Body of pancreas (tissue), 4 donors: ENCODE data around the gene PISD. TPM values are rescaled to one million over a fixed set of nuclear protein-coding genes. Genes with fewer than 3 reads are reported as not detected.

Experiments
- ATAC-seq: fragments of 150-250 bp; one replicate; pipeline ENCODE4 v1.9.1; 2016
- DNase-seq, 4 donors: peaks; one replicate each; pipeline ENCODE4 v3.0.0-alpha.2; 2019
- H3K27ac ChIP-seq, 4 donors: fragments of 200-600 bp; sonication (generic); 1 replicate in 3 of 4; 2 replicates in 1 of 4; pipeline versions ENCODE4 v1.5.1 to v1.6.1; 2016 to 2019; ENCODE audit warnings: mild to moderate bottlenecking in 1 of 4, mixed read lengths in 1 of 4, moderate library complexity in 1 of 4
- H3K27me3 ChIP-seq, 2 donors: fragments of 200-600 bp; sonication (generic); one replicate each; pipeline ENCODE4 v1.6.0; 2016; ENCODE audit warnings: mild to moderate bottlenecking in 1 of 2
- H3K36me3 ChIP-seq, 2 donors: fragments of 200-600 bp; sonication (generic); replicated peaks in 1 of 2; 2 replicates each; pipeline ENCODE4 v1.5.1; 2016; ENCODE audit warnings: low read depth in 2 of 2; ENCODE audit not compliant: insufficient read depth in 1 of 2
- H3K4me1 ChIP-seq: fragments of 200-600 bp; sonication (generic); one replicate; pipeline ENCODE4 v1.6.0; 2016
- H3K4me3 ChIP-seq, 2 donors: fragments of 200-600 bp; sonication (generic); 1 replicate in 1 of 2; 2 replicates in 1 of 2; pipeline ENCODE4 v1.5.1; 2016 to 2019
- H3K9me3 ChIP-seq, 3 donors: fragments of 200-600 bp; sonication (generic); 1 replicate in 2 of 3; 2 replicates in 1 of 3; pipeline ENCODE4 v1.5.1; 2016
- POLR2A ChIP-seq, 3 donors: fragments of 450-650 bp; IDR thresholded peaks; one replicate each; pipeline ENCODE4 v1.6.1; 2016; ENCODE audit warnings: antibody characterized with exemption in 3 of 3, mild to moderate bottlenecking in 2 of 3
- WGBS, 2 donors: methylation state at CpG; one replicate each; pipeline ENCODE4 v1.1.5; 2017; 5-methylcytosine and 5-hydroxymethylcytosine counted together
- intact Hi-C: fragments of 100-400 bp; cut with DNase I; formaldehyde crosslinking; loops from one replicate; pipeline ENCODE4 v1.15.1; 2023
- total RNA-seq, 2 donors: library from RNA; depleted of rRNA; stranded (reverse); fragments of >200 nt; gene quantifications; one replicate each; pipeline ENCODE4 v1.1.0, GENCODE V29; 2016
- TF ChIP-seq, protein P1 (sequence below), 7 experiments: fragments of 450-650 bp in 4 of 7; fragments of 200-600 bp in 3 of 7; sonication (generic) in 3 of 7; IDR thresholded peaks; one replicate each; pipeline ENCODE4 v1.5.1; 2016 to 2019; ENCODE audit warnings: antibody characterized with exemption in 7 of 7

The PISD gene
- total RNA-seq, 2 donors from 2014 or later: 22.3 to 31.3 TPM

DNA sequence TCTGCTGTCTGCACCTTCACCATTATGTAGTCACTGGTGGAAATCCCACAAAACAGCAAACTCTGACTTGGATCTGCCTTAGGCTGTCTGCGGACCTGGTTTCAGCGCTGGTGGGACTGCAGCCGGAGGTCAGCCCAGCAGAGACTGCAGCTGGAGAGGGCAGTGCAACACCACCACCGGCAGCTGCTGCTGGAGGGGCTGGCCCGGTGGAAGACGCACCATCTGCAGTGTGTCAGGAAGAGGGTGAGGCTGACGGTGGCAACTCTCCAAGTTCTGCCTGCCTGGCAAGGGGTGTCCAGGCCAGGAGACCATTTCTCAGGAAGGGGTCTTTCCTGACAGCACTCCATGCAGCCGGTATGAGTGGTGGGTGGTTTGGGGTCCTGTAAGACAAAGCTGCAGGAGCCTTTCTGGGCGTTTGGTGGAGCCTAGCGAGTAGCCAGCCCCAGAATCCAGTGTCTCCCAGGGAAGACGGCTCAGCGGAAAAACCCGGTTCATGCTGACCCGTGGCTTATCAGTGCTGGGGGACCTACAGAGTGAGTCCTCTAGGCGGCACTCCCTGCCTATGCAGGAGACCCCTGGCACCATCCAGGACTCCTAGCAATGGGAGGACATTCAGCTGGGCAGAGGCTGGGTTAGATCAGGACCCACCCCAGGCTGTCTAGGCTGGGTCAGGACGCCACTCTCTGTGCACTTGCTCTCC is 50.8 kb downstream of the PISD start:
- Histone ChIP-seq H3K9me3 (no peaks in the 10 kb centered on the region), H3K36me3 (no peaks in the 10 kb centered on the region), H3K27ac (no peak overlapping the region), H3K27me3 (no peaks in the 10 kb centered on the region), H3K4me1 (no peaks in the 10 kb centered on the region), H3K4me3 (no peak overlapping the region)
- ATAC-seq (no peak), DNase-seq (no peak)
- TF ChIP-seq, protein P1, sequence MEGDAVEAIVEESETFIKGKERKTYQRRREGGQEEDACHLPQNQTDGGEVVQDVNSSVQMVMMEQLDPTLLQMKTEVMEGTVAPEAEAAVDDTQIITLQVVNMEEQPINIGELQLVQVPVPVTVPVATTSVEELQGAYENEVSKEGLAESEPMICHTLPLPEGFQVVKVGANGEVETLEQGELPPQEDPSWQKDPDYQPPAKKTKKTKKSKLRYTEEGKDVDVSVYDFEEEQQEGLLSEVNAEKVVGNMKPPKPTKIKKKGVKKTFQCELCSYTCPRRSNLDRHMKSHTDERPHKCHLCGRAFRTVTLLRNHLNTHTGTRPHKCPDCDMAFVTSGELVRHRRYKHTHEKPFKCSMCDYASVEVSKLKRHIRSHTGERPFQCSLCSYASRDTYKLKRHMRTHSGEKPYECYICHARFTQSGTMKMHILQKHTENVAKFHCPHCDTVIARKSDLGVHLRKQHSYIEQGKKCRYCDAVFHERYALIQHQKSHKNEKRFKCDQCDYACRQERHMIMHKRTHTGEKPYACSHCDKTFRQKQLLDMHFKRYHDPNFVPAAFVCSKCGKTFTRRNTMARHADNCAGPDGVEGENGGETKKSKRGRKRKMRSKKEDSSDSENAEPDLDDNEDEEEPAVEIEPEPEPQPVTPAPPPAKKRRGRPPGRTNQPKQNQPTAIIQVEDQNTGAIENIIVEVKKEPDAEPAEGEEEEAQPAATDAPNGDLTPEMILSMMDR (IDR thresholded peaks at IDR 0.05): no peak
- no peak for TF ChIP-seq POLR2A (IDR thresholded peaks at IDR 0.05)
- 81 to 84% methylated on average over 9 to 13 of the region's 16 CpGs for WGBS, 2 donors
- intact Hi-C loops: no loop called here

GRCh38 chr22:31610611-31611010 is 51.4 kb downstream of the PISD start:
- WGBS, 2 donors: 80% methylated on average over 5 of the region's 6 CpGs; no CpG with 5 or more reads in 1 of the 2 donors
- H3K27me3 ChIP-seq: no peaks in the 10 kb centered on the region
- intact Hi-C loops: no loop called here
- no peaks in the 10 kb centered on the region for H3K9me3 ChIP-seq
- no peak for DNase-seq
- no peak for ATAC-seq
- H3K4me1 ChIP-seq: no peaks in the 10 kb centered on the region
- H3K36me3 ChIP-seq: no peaks in the 10 kb centered on the region
- TF ChIP-seq, protein P1 (IDR thresholded peaks at IDR 0.05): no peak
- no peak for TF ChIP-seq POLR2A (IDR thresholded peaks at IDR 0.05)
- H3K27ac ChIP-seq: no peak overlapping the region
- no peak overlapping the region for H3K4me3 ChIP-seq

DNA sequence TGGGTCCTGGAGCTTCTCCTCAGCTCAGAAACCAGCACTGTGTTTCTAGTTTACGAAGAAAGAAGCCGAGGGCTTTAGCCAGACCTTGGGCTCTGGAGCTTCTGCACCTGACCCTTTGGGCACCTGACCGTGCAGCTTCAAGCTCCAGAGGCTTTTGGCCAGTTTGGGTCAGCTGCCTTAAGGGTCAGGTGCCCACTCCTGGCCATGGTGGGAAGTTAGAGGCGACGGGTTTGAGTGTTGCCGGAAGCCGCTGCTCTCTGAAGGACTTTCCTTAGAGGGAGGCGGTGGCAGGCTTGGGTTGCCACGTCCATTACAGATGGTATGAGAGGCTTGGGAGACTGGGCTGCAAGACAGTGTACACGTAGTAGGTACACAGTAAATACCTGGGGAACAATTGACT is 52.3 kb downstream of the PISD start:
- DNase-seq (no peak), ATAC-seq (no peak)
- no peaks in the 10 kb centered on the region for H3K27me3 ChIP-seq
- H3K9me3 ChIP-seq: no peaks in the 10 kb centered on the region
- no peak overlapping the region for H3K4me3 ChIP-seq
- WGBS, 2 donors: 84 to 90% methylated on average over 10 of the region's 10 CpGs
- no peaks in the 10 kb centered on the region for H3K36me3 ChIP-seq
- intact Hi-C loops: no loop called here
- no peaks in the 10 kb centered on the region for H3K4me1 ChIP-seq
- TF ChIP-seq, protein P1 (IDR thresholded peaks at IDR 0.05): no peak
- TF ChIP-seq POLR2A (IDR thresholded peaks at IDR 0.05): no peak
- no peak overlapping the region for H3K27ac ChIP-seq

DNA sequence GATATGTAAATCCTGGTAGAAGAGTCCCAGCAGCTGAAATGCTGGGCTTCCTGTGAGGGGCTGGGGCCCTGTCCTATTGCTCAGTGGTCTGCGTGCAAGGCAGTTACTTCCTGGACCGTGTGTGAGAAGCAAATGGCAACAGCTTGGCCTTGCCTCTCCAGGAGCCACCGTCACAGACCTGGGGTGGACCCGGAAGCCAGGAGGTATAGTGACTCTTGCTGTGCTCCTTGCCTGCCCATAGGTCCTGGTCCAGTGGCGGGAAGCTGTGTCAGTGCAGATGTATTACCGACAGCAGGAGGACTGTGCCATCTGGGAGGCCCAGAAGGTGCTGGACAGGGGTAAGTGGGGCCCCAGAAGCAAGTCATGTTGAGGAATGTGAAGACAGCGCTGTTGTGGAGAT is 54.3 kb downstream of the PISD start:
- DNase-seq: no peak
- TF ChIP-seq, protein P1 (IDR thresholded peaks at IDR 0.05): no peak
- TF ChIP-seq POLR2A (IDR thresholded peaks at IDR 0.05): no peak
- 95 to 100% methylated on average over 1 to 7 of the region's 7 CpGs for WGBS, 2 donors

More for the DNA sequence above, 54.3 kb downstream of the PISD start:
- Histone ChIP-seq H3K27ac (no peak overlapping the region), H3K4me1 (no peaks in the 10 kb centered on the region), H3K4me3 (no peak overlapping the region), H3K36me3 (peaks cover 0 to 3% of the 10 kb centered on the region in 2 donors), H3K9me3 (no peaks in the 10 kb centered on the region), H3K27me3 (no peaks in the 10 kb centered on the region)
- no peak for ATAC-seq
- intact Hi-C loops: no loop called here
